T-cell (primary cell): ENCODE data around the gene MRPL45. TPM values are rescaled to one million over a fixed set of nuclear protein-coding genes. Genes with fewer than 3 reads are reported as not detected.

Experiments
- ATAC-seq, 4 experiments: fragments of 200-7000 bp in 3 of 4; fragments of 150-1000 bp in 1 of 4; cut with Tn5 transposase; replicated peaks in 1 of 4; 1 replicate in 3 of 4; 2 replicates in 1 of 4; pipeline ENCODE4 v1.10.0; 2021; ENCODE audit warnings: moderate library complexity in 3 of 4, mild to moderate bottlenecking in 2 of 4, moderate number of reproducible peaks in 1 of 4
- CTCF ChIA-PET, 2 donors: fragments of 300-600 bp; sonication (Branson Sonifier 250); formaldehyde crosslinking; loops; one replicate each; lab custom pipeline; 2022; ENCODE audit warnings: antibody characterized with exemption in 2 of 2; lab: Charles Lee
- POLR2A ChIA-PET, 2 donors: fragments of 300-600 bp; sonication (Branson Sonifier 250); formaldehyde crosslinking; loops; one replicate each; lab custom pipeline; 2022; ENCODE audit warnings: antibody characterized with exemption in 2 of 2; lab: Charles Lee
- DNase-seq, 35 experiments: peaks; one replicate each; pipeline versions ENCODE4 v3.0.0 to v3.0.0-alpha.2; 2013 to 2023
- H3K27ac ChIP-seq: one replicate; pipeline ENCODE4 v1.5.1; 2013; ENCODE audit warnings: low read length
- H3K27me3 ChIP-seq, 2 experiments: replicated peaks in 1 of 2; 1 replicate in 1 of 2; 2 replicates in 1 of 2; pipeline versions ENCODE4 v1.6.1 to v1.7.0; 2013; ENCODE audit warnings: low read length in 1 of 2, mixed read lengths in 1 of 2; ENCODE audit not compliant: control insufficient read depth in 2 of 2, insufficient read depth in 2 of 2; ENCODE audit errors: extremely low read depth in 1 of 2
- H3K36me3 ChIP-seq, 2 donors: 1 replicate in 1 of 2; 2 replicates in 1 of 2; pipeline versions ENCODE4 v1.6.1 to v1.7.0; 2013; ENCODE audit warnings: low read length in 1 of 2; ENCODE audit not compliant: control insufficient read depth in 2 of 2, insufficient read depth in 1 of 2; ENCODE audit errors: extremely low read depth in 1 of 2
- H3K4me1 ChIP-seq, 2 experiments: 1 replicate in 1 of 2; 2 replicates in 1 of 2; pipeline versions ENCODE4 v1.6.1 to v1.7.0; 2013; ENCODE audit warnings: low read length in 2 of 2, mixed read lengths in 1 of 2; ENCODE audit not compliant: insufficient read depth in 2 of 2, control insufficient read depth in 1 of 2; ENCODE audit errors: extremely low read depth in 1 of 2
- H3K4me3 ChIP-seq, 2 donors: 1 replicate in 1 of 2; 2 replicates in 1 of 2; pipeline versions ENCODE4 v1.5.1 to v1.7.0; 2013; ENCODE audit warnings: mild to moderate bottlenecking in 2 of 2, low read length in 1 of 2, moderate library complexity in 1 of 2; ENCODE audit not compliant: control insufficient read depth in 1 of 2; ENCODE audit errors: extremely low read depth in 1 of 2
- H3K9me3 ChIP-seq: 2 replicates; pipeline ENCODE4 v1.7.0; 2013
- H3K27ac Mint-ChIP-seq, 2 donors: one replicate each; pipeline ENCODE4 v1.8.0; 2020 to 2021; ENCODE audit warnings: mild to moderate bottlenecking in 2 of 2, mixed read lengths in 2 of 2
- H3K27me3 Mint-ChIP-seq, 2 donors: one replicate each; pipeline ENCODE4 v1.8.0; 2021 to 2022; ENCODE audit warnings: mixed read lengths in 2 of 2
- H3K36me3 Mint-ChIP-seq: one replicate; pipeline ENCODE4 v1.8.0; 2021; ENCODE audit warnings: mixed read lengths
- H3K4me1 Mint-ChIP-seq, 3 donors: one replicate each; pipeline ENCODE4 v1.8.0; 2020 to 2022; ENCODE audit warnings: mixed read lengths in 3 of 3, mild to moderate bottlenecking in 1 of 3
- H3K4me3 Mint-ChIP-seq, 3 donors: one replicate each; pipeline ENCODE4 v1.8.0; 2020 to 2022; ENCODE audit warnings: mild to moderate bottlenecking in 3 of 3, mixed read lengths in 3 of 3, moderate library complexity in 3 of 3
- H3K9me3 Mint-ChIP-seq, 3 donors: one replicate each; pipeline ENCODE4 v1.8.0; 2020 to 2022; ENCODE audit warnings: mixed read lengths in 3 of 3
- WGBS: methylation state at CpG from one replicate; pipeline ENCODE4 v1.1.5; 2013; ENCODE audit warnings: missing lambda C conversion rate; ENCODE audit not compliant: insufficient coverage; 5-methylcytosine and 5-hydroxymethylcytosine counted together
- total RNA-seq, 35 experiments: library from RNA in 6 of 35; stranded (reverse) in 6 of 35; fragments of 120-200 nt in 1 of 35; gene quantifications; one replicate each; pipeline versions ENCODE4 v1.2.1 to v1.2.4 and lab custom pipeline; 2013 to 2026

MRPL45 gene
- total RNA-seq, 5 donors from 2014 or later (not counting 1 experiment from before 2014, with no cell fraction given) = 16.3 to 21.7 (median 19.5) TPM

DNA sequence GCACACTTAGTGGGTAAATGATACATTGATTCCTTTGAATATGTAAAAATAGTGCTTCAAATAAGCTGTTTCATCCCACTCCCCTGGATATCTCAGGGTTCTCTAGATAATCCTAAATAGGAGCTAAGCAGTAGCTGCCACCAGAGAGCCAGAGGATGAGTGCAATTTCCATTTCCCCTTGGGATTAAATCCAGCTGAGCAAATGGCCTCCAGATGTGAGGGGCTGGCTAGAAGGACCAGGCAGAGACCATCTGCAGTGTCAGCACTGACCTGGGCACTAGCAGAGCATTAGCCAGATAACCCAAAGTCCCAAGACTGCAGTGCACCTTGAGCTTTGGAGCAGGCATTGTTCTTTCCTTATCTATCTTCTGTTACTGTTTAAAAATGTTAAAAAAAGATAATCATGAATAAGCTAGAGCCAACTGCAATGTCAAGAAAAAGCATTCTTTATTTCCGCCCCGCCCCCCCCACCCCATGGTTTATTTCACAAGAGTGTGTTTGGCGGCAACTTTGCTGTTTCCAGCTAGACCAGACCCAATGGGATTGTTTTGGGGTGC, 27.3 kb downstream of the MRPL45 start:
- peaks cover 19% of the 10 kb centered on the region for H3K36me3 Mint-ChIP-seq
- ChIA-PET CTCF (interaction anchor here (0.6 to 0.9 kb wide), 3 partner anchors 9 to 284 kb away, joined by 3 to 6 read pairs (median 6); no protein-coding TSS in a partner anchor), POLR2A (interaction anchor here in 1 of 2 donors (0.7 kb wide), 1 partner anchor 1558 kb away, joined by 6 read pairs; no protein-coding TSS in a partner anchor)
- H3K36me3 ChIP-seq = peaks cover 0 to 26% of the 10 kb centered on the region in 2 donors
- no peak overlapping the region for H3K27ac Mint-ChIP-seq
- peaks cover 0 to 9% of the 10 kb centered on the region in 2 experiments for H3K27me3 ChIP-seq
- peaks cover 0 to 3% of the 10 kb centered on the region in 2 experiments for H3K4me1 ChIP-seq
- H3K27me3 Mint-ChIP-seq = no peaks in the 10 kb centered on the region
- H3K9me3 ChIP-seq = no peaks in the 10 kb centered on the region
- peaks cover 2 to 24% (median 10%) of the 10 kb centered on the region in 3 donors for H3K4me1 Mint-ChIP-seq
- no CpG with 5 or more reads among the region's 3 CpGs for WGBS
- ATAC-seq (no peak), DNase-seq (no peak)
- H3K27ac ChIP-seq = no peak overlapping the region
- no peak overlapping the region for H3K4me3 ChIP-seq
- H3K9me3 Mint-ChIP-seq = no peaks in the 10 kb centered on the region
- H3K4me3 Mint-ChIP-seq = no peak overlapping the region

DNA sequence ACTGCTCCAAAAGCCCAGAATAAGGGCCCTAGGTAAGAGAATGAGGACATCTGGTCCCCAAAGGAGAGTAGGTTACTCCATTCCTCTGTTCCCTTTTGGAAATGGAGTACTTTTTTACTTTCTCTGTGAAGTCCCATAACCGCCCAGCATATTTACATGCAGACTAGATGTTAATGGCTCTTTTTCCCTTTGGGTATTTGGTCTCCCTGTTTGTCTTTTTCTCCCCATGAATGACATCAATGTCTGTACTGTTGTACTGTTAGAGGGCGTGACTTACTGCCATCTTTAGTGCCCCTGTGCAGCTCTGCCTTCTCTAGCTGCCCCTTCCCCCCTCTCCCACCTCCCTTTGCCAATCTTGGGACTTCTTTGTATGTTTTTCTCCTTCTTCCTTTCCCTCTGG, 27.8 kb downstream of the MRPL45 start:
- H3K4me1 ChIP-seq = peaks cover 0 to 3% of the 10 kb centered on the region in 2 experiments
- DNase-seq = no peak
- peaks cover 2 to 24% (median 10%) of the 10 kb centered on the region in 3 donors for H3K4me1 Mint-ChIP-seq
- peaks cover 0 to 21% of the 10 kb centered on the region in 2 donors for H3K36me3 ChIP-seq
- no peak overlapping the region for H3K4me3 ChIP-seq
- POLR2A ChIA-PET = no interaction called here
- H3K9me3 ChIP-seq = no peaks in the 10 kb centered on the region
- no peaks in the 10 kb centered on the region for H3K27me3 Mint-ChIP-seq
- peaks cover 19% of the 10 kb centered on the region for H3K36me3 Mint-ChIP-seq
- H3K4me3 Mint-ChIP-seq = no peak overlapping the region
- WGBS = no CpG with 5 or more reads among the region's 2 CpGs
- H3K27ac ChIP-seq = no peak overlapping the region
- peaks cover 0 to 14% of the 10 kb centered on the region in 2 experiments for H3K27me3 ChIP-seq
- ATAC-seq = no peak
- no peak overlapping the region for H3K27ac Mint-ChIP-seq
- CTCF ChIA-PET = interaction anchor here in 1 of 2 donors (0.9 kb wide), 1 partner anchor 9 kb away, joined by 3 read pairs; no protein-coding TSS in a partner anchor
- H3K9me3 Mint-ChIP-seq = no peaks in the 10 kb centered on the region

DNA sequence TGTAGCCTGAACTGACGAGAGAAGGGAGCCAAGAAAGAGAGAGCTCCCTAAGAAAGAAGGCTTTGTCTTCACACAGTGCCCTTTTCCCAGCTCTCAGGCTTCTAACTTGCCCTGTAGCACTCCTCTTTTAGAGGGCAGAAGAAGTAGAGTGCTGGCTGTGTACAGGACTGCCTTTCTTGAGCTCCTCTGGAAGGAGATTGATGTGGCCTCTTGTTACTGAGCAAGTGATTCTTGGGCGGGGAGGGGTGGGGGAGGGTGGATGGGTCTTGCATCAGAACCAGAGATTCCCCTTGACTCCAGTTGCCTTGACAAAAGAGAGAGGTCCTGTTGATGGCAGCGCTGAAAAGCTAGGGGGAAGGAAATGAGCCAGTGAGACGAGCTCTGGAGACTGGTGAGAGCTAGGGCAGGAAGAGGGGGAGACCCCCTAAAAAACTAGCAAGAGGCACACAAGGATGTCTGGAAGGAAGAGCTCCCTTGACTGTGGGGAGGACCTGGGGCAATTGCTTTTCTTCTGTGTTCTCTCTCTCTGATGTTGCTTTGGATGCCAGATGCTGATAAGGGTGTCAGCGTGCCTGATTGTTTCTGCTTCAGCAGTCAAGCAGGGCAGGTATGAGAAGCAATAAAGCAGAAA, 28.4 kb downstream of the MRPL45 start:
- Mint-ChIP-seq H3K27me3 (no peaks in the 10 kb centered on the region), H3K9me3 (no peaks in the 10 kb centered on the region), H3K4me3 (no peak overlapping the region), H3K27ac (peak overlapping the region in 1 of 2 donors; percentile 23), H3K4me1 (peaks cover 2 to 24% (median 10%) of the 10 kb centered on the region in 3 donors), H3K36me3 (peaks cover 15% of the 10 kb centered on the region)
- no peaks in the 10 kb centered on the region for H3K9me3 ChIP-seq
- ATAC-seq (no peak), DNase-seq (no peak)
- 26% methylated on average over 4 of the region's 5 CpGs for WGBS
- peaks cover 0 to 18% of the 10 kb centered on the region in 2 donors for H3K36me3 ChIP-seq
- H3K27ac ChIP-seq = no peak overlapping the region
- no peak overlapping the region for H3K4me3 ChIP-seq
- H3K27me3 ChIP-seq = peaks cover 0 to 20% of the 10 kb centered on the region in 2 experiments
- POLR2A ChIA-PET = no interaction called here
- CTCF ChIA-PET = interaction anchor here in 1 of 2 donors (0.9 kb wide), 1 partner anchor 8 kb away, joined by 3 read pairs; no protein-coding TSS in a partner anchor
- H3K4me1 ChIP-seq = peaks cover 0 to 3% of the 10 kb centered on the region in 2 experiments

GRCh38 chr17:38326996-38327792, 30.2 kb downstream of the MRPL45 start:
- Histone ChIP-seq H3K27ac (no peak overlapping the region), H3K4me1 (peaks cover 0 to 3% of the 10 kb centered on the region in 2 experiments), H3K27me3 (peaks cover 0 to 35% of the 10 kb centered on the region in 2 experiments), H3K36me3 (peaks cover 0 to 10% of the 10 kb centered on the region in 2 donors), H3K4me3 (no peak overlapping the region), H3K9me3 (no peaks in the 10 kb centered on the region)
- Mint-ChIP-seq H3K9me3 (no peaks in the 10 kb centered on the region), H3K27me3 (peaks cover 5 to 6% of the 10 kb centered on the region in 2 donors), H3K36me3 (peaks cover 8% of the 10 kb centered on the region), H3K4me3 (no peak overlapping the region), H3K27ac (no peak overlapping the region), H3K4me1 (peaks cover 2 to 24% (median 10%) of the 10 kb centered on the region in 3 donors)
- CTCF ChIA-PET = no interaction called here
- 59% methylated on average over 3 of the region's 8 CpGs for WGBS
- DNase-seq (peak in 1 of 35 experiments; percentile 12), ATAC-seq (peak in 2 of 4 experiments; percentile 21 to 52)
- POLR2A ChIA-PET = no interaction called here

GRCh38 chr17:38327936-38328335, 31.0 kb downstream of the MRPL45 start:
- POLR2A ChIA-PET = no interaction called here
- Histone ChIP-seq H3K27ac (no peak overlapping the region), H3K36me3 (peaks cover 0 to 4% of the 10 kb centered on the region in 2 donors), H3K4me3 (no peak overlapping the region), H3K27me3 (peaks cover 0 to 41% of the 10 kb centered on the region in 2 experiments), H3K9me3 (no peaks in the 10 kb centered on the region), H3K4me1 (peaks cover 0 to 3% of the 10 kb centered on the region in 2 experiments)
- Mint-ChIP-seq H3K27ac (no peak overlapping the region), H3K4me1 (peaks cover 2 to 24% (median 10%) of the 10 kb centered on the region in 3 donors), H3K36me3 (peaks cover 3% of the 10 kb centered on the region), H3K27me3 (peaks cover 5 to 6% of the 10 kb centered on the region in 2 donors), H3K4me3 (no peak overlapping the region), H3K9me3 (no peaks in the 10 kb centered on the region)
- no peak for ATAC-seq
- WGBS = 71% methylated on average over 1 of the region's 1 CpG
- CTCF ChIA-PET = no interaction called here
- DNase-seq = no peak

DNA sequence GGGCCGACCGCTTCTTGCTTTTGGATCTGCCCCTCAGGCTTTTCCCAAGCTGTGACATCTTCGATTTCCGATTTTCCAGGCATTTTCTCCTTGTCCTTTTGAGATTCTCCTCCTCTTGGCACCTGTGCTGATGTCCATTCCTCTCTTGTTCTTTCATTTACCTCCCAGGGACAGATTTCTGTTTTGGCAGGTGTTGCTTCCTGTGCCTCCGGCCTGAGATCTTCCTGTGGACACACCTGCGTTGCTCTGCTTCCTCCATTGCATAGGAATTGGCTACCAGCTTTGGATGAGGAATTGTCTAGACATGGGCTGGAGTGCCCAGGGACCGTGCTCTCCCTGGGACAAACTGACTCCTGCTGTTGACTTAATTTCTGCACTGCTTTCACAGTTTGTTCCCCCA, 31.7 kb downstream of the MRPL45 start:
- H3K27me3 ChIP-seq = peaks cover 0 to 47% of the 10 kb centered on the region in 2 experiments
- 70% methylated on average over 5 of the region's 7 CpGs for WGBS
- ChIA-PET CTCF (no interaction called here), POLR2A (no interaction called here)
- ATAC-seq (no peak), DNase-seq (no peak)
- H3K27ac Mint-ChIP-seq = no peak overlapping the region
- H3K9me3 ChIP-seq = no peaks in the 10 kb centered on the region
- H3K27me3 Mint-ChIP-seq = peaks cover 5 to 10% of the 10 kb centered on the region in 2 donors
- H3K36me3 Mint-ChIP-seq = peaks cover 3% of the 10 kb centered on the region
- no peaks in the 10 kb centered on the region for H3K36me3 ChIP-seq
- H3K4me3 Mint-ChIP-seq = no peak overlapping the region
- peaks cover 0 to 3% of the 10 kb centered on the region in 2 experiments for H3K4me1 ChIP-seq
- H3K9me3 Mint-ChIP-seq = no peaks in the 10 kb centered on the region
- peaks cover 2 to 24% (median 10%) of the 10 kb centered on the region in 3 donors for H3K4me1 Mint-ChIP-seq
- H3K27ac ChIP-seq = no peak overlapping the region
- H3K4me3 ChIP-seq = no peak overlapping the region
